GM18858 (cell line): ENCODE data around the gene PCDH9.

Experiments used
- ATAC-seq: cut with Tn5 transposase; IDR thresholded peaks from one replicate; pipeline ENCODE4 v1.9.1; 2021; ENCODE audit not compliant: unreplicated experiment

The PCDH9 gene

DNA sequence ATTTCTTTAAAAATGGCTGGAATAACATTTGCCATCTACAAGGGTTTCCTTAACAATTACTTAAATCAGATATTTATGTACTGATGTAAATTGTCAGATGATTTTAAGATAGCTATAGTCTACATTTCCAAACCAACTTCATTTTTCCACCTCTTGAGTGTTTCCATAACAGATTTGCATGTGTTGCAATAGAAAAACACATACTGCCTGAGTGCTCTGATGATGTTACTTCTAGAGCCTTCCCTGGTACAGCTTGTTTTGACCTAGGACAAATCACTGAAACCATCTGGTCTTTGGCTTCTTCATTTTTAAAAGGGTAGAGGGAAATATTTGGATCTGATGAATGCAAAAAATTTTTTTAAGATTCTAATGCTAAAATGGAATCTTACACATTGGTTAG, 245.9 kb downstream of the PCDH9 start:
- ATAC-seq = no peak

GRCh38 chr13:66981912-66982311, 248.2 kb downstream of the PCDH9 start:
- ATAC-seq = no peak

- no peak for ATAC-seq
These were observed 253.0 kb downstream of the PCDH9 start for GRCh38 chr13:66977161-66977560.

GRCh38 chr13:66974889-66975288, 255.2 kb downstream of the PCDH9 start:
- no peak for ATAC-seq

DNA sequence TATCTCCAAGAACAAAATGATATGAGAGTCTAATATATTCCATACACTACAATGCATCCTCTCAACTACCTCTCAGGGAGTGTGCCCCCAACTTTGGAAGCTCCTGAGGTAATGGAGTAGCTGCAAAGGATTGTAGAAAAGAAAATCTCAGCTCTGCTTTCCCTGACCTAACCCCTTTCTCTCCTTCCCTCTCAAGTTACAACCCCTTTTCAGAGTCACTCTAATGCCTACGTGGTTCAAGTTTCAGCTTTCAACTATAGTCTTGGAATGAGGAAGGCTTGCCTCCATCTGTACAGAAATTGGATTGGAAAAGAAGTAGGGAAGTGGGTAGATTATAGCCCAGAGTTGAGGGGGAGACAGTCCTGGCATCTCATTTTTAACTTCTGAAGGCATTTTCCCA, 256.0 kb downstream of the PCDH9 start:
- ATAC-seq = no peak

GRCh38 chr13:66972659-66973058, 257.5 kb downstream of the PCDH9 start:
- no peak for ATAC-seq

GRCh38 chr13:66971004-66971403, 259.1 kb downstream of the PCDH9 start:
- ATAC-seq = no peak

GRCh38 chr13:66969291-66969690, 260.8 kb downstream of the PCDH9 start:
- ATAC-seq = no peak

DNA sequence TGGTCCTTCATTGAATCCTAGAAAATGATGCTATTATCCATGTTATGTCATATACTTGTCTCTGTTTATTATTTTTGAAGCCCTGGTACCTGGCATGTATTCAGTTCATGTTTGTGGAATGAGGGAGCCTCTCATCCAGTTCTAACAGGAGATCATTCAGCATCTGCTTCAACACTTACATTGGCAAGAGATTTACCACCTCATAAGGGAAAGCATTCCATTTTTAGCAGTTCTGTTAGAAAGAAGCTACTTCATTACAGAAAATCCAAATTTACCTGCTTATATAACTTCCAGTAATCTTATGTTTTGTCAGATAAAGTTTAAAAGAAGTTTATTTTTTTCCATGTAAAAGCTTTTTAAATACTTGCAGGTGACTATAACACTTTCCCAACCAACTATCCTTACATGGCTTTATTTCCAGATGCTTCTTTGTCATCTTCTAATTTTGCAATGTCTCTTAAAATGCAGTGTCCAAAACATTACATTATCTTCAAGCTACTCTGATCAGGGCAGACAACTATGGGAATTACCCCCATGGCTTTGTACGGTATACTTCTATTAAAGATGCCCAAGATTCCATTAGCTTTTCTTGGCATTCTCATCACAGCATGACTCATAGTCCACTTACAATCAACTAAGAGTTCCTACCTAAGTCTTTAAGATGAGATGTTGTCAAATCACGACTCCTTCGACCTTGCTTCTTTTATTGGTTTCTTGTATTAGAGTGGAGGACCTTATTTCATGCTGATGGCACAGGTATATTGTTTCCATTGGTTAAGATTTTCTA, 262.1 kb downstream of the PCDH9 start:
- no peak for ATAC-seq

GRCh38 chr13:66965181-66965580, 265.0 kb downstream of the PCDH9 start:
- ATAC-seq = no peak

DNA sequence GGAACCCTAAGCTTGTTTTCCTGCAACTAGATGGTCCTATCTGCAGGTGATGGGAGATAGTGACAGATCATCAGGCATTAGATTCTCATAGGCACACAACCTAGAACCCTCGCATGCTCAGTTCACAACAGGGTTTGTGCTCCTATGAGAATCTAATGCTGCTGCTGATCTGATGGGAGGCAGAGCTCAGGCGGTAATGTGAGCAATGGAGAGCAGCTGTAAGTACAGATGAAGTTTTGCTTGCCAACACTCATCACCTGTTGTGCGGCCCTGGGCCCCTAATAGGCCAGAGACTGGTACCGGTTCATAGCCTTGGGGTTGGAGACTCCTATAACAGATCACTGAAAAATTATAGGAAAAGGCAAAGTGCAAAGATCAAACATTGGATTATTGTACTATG, 267.2 kb downstream of the PCDH9 start:
- no peak for ATAC-seq

- no peak for ATAC-seq
These were observed 271.5 kb downstream of the PCDH9 start for GRCh38 chr13:66958611-66959010.

DNA sequence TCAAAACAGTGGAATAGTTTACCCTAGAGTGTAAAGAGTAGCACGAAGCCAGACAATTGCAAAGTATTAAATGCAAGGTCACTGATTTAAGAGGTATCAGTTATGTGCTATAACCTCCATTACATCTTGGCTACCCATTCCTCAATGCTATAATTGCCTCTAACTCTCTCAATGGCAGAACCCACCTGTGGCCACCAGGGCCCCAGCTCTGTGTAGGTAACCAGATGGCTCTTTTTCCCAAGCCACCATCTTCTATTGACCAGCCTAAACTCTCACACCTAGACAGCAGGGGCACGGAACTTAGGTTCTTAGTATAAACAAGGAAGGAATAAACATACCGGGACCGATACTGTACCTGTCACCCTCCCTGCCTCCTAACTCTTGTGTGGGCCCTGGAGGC, 277.6 kb downstream of the PCDH9 start:
- no peak for ATAC-seq

GRCh38 chr13:66951426-66951825, 278.7 kb downstream of the PCDH9 start:
- ATAC-seq = no peak

GRCh38 chr13:66950666-66951065, 279.5 kb downstream of the PCDH9 start:
- no peak for ATAC-seq

- ATAC-seq = no peak
These were observed 281.2 kb downstream of the PCDH9 start for GRCh38 chr13:66948910-66949309.

- ATAC-seq = no peak
These were observed 286.6 kb downstream of the PCDH9 start for GRCh38 chr13:66943530-66943929.

- no peak for ATAC-seq
These were observed 290.0 kb downstream of the PCDH9 start for GRCh38 chr13:66940113-66940512.

DNA sequence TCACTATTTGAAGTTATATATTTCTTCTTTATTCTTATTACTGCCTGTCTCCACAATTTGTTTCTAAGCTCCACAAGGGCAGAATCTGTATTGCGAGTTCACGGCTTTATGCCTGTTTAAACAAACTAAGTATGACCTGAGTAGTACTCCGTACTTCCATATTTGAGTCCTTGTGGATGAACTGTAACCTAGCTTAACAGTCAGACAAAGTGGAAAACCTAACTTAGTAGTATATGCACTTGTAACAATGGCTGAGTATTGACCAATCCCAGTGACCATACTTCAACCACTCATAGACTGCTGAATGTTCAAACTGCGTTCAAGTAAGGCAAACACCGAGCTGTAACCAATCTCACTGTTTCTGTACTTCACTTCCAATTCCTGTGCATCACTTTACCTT, 292.7 kb downstream of the PCDH9 start:
- no peak for ATAC-seq

DNA sequence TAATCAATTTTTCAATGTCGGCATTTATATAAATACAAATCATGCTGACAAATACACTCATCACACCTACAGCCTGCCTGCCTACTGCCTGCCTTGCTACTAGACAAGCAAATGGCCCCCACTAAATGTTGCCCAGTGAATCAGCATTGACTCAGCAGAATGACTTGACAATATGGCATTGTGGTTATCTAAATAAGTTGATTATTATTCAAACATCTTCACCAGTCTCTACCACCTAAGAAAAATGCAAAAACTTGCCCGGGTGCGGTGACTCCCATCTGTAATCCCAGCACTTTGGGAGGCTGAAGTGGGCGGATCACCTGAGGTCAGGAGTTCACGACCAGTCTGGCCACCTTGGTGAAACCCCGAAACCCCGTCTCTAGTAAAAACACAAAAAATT, 296.1 kb downstream of the PCDH9 start:
- no peak for ATAC-seq

GRCh38 chr13:66933527-66933926, 296.6 kb downstream of the PCDH9 start:
- no peak for ATAC-seq

- ATAC-seq = no peak
These were observed 302.6 kb downstream of the PCDH9 start for GRCh38 chr13:66927562-66927961.

DNA sequence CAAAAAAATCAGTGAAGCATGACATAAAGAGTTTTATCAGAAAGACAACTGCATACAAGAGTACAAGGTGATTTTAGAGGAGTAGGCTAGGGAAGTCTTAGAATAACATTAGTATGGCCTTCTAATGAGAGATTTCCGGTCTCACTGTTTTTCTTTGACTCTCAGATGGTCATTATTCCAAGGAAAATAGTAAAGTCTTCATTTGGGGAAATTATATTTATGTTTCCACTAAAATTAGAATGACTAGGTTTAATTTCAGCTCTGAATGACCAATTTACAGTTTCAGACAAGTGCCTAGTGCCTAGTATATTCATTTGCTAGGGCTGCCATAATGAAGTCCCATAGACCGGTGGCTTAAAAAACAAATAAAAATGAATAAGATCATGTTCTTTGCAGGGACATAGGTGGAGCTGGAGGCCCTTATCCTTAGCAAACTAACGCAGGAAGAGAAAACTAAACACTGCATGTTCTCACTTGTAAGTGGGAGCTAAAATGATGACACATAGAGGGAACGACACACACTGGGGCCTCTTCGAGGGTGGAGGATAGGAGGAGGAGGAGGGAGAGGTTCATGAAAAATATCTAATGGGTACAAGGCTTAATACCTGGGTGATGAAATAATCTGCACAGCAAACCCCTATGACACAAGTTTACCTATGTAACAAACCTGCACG, 303.1 kb downstream of the PCDH9 start:
- no peak for ATAC-seq
